ENCODE results near the gene FEV. TPM values are rescaled to one million over a fixed set of nuclear protein-coding genes. Genes with fewer than 3 reads are reported as not detected.

The FEV gene
- polyA plus RNA-seq, 1 donor (not counting 4 experiments of a cell fraction or from before 2014, with no cell fraction given) = not detected

- H3K9ac ChIP-seq (ENCODE audit: control insufficient read depth, extremely low read depth, insufficient read depth, low read length) = no peak overlapping the region
- no peak overlapping the region for H3K4me2 ChIP-seq (ENCODE audit: control insufficient read depth, extremely low read depth, insufficient read depth, low read depth, low read length)
- no peaks in the 10 kb centered on the region for H3K36me3 ChIP-seq (ENCODE audit: control insufficient read depth in 2 of 2, extremely low read depth in 1 of 2, insufficient read depth in 2 of 2, low read length in 2 of 2)
- TF ChIP-seq EZH2 (IDR thresholded peaks at IDR 0.05; ENCODE audit: low read length) = no peak
- TF ChIP-seq, protein P1, sequence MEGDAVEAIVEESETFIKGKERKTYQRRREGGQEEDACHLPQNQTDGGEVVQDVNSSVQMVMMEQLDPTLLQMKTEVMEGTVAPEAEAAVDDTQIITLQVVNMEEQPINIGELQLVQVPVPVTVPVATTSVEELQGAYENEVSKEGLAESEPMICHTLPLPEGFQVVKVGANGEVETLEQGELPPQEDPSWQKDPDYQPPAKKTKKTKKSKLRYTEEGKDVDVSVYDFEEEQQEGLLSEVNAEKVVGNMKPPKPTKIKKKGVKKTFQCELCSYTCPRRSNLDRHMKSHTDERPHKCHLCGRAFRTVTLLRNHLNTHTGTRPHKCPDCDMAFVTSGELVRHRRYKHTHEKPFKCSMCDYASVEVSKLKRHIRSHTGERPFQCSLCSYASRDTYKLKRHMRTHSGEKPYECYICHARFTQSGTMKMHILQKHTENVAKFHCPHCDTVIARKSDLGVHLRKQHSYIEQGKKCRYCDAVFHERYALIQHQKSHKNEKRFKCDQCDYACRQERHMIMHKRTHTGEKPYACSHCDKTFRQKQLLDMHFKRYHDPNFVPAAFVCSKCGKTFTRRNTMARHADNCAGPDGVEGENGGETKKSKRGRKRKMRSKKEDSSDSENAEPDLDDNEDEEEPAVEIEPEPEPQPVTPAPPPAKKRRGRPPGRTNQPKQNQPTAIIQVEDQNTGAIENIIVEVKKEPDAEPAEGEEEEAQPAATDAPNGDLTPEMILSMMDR (optimal IDR thresholded peaks at IDR 0.05 in 1 of 3, IDR thresholded peaks at IDR 0.05 in 1 of 3, conservative IDR thresholded peaks at IDR 0.05 in 1 of 3; ENCODE audit: extremely low read depth in 1 of 3, insufficient read depth in 2 of 3, low read length in 3 of 3) = no peak
- peaks cover 10% of the 10 kb centered on the region for H3K4me1 ChIP-seq (ENCODE audit: control insufficient read depth, extremely low read depth, insufficient read depth, low read length)
- no peak for FAIRE-seq
- no peaks in the 10 kb centered on the region for H3K9me1 ChIP-seq (ENCODE audit: control insufficient read depth, extremely low read depth, insufficient read depth, low read length)
- H2AFZ ChIP-seq (ENCODE audit: control insufficient read depth, low read length) = no peak overlapping the region
- H3K27ac ChIP-seq (ENCODE audit: control insufficient read depth, insufficient read depth, low read length) = no peak overlapping the region
- H3K79me2 ChIP-seq (ENCODE audit: control insufficient read depth, insufficient read depth, low read length) = no peaks in the 10 kb centered on the region
- no peak for DNase-seq (ENCODE audit: low read depth, low spot score)
- H4K20me1 ChIP-seq (ENCODE audit: control insufficient read depth, extremely low read depth, insufficient read depth, low read length) = peaks cover 8% of the 10 kb centered on the region
- no peak overlapping the region for H3K4me3 ChIP-seq (ENCODE audit: control insufficient read depth in 2 of 3, extremely low read depth in 1 of 3, insufficient read depth in 2 of 3, low read depth in 1 of 3, low read length in 3 of 3)
- no peaks in the 10 kb centered on the region for H3K9me3 ChIP-seq (ENCODE audit: control insufficient read depth, low read depth, low read length)
- dilution Hi-C loops (cut with MboI; ENCODE audit: extremely low pct_ligation_motif_present, low sequenced_read_pairs) = no loop called here
- peaks cover 56% of the 10 kb centered on the region for H3K27me3 ChIP-seq (ENCODE audit: control insufficient read depth, extremely low read depth, insufficient read depth, low read length)
These were observed 23.1 kb downstream of the FEV start for GRCh38 chr2:218961651-218962570.

DNA sequence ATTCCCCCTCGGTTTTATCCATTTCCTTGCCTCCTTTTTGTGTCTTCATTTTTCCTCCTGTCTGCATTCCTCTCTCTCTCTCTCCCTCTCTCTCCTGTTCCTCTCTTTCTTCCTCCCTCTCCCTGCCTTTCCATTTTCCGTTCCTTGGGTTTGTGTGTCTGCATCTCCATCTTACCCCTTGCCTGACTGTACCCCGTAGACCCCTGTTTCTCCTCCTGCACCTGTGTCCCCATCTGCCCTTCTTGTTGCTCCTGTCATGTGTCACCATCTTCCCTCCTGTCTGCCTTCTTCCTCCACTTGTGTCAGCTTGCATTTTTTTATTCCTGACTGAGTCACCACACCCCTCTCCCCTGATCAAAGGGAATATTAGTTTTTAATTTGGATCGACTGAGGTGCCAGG lies 23.8 kb downstream of the FEV start:
- H3K9me1 ChIP-seq (ENCODE audit: control insufficient read depth, extremely low read depth, insufficient read depth, low read length) = no peaks in the 10 kb centered on the region
- H3K27ac ChIP-seq (ENCODE audit: control insufficient read depth, insufficient read depth, low read length) = no peak overlapping the region
- peaks cover 10% of the 10 kb centered on the region for H3K4me1 ChIP-seq (ENCODE audit: control insufficient read depth, extremely low read depth, insufficient read depth, low read length)
- H3K9me3 ChIP-seq (ENCODE audit: control insufficient read depth, low read depth, low read length) = no peaks in the 10 kb centered on the region
- no peak overlapping the region for H3K4me2 ChIP-seq (ENCODE audit: control insufficient read depth, extremely low read depth, insufficient read depth, low read depth, low read length)
- dilution Hi-C loops (cut with MboI; ENCODE audit: extremely low pct_ligation_motif_present, low sequenced_read_pairs) = no loop called here
- H3K27me3 ChIP-seq (ENCODE audit: control insufficient read depth, extremely low read depth, insufficient read depth, low read length) = peaks cover 59% of the 10 kb centered on the region
- no peaks in the 10 kb centered on the region for H3K79me2 ChIP-seq (ENCODE audit: control insufficient read depth, insufficient read depth, low read length)
- FAIRE-seq = no peak
- peaks cover 8% of the 10 kb centered on the region for H4K20me1 ChIP-seq (ENCODE audit: control insufficient read depth, extremely low read depth, insufficient read depth, low read length)
- H3K36me3 ChIP-seq (ENCODE audit: control insufficient read depth in 2 of 2, extremely low read depth in 1 of 2, insufficient read depth in 2 of 2, low read length in 2 of 2) = no peaks in the 10 kb centered on the region
- no peak overlapping the region for H2AFZ ChIP-seq (ENCODE audit: control insufficient read depth, low read length)
- H3K4me3 ChIP-seq (ENCODE audit: control insufficient read depth in 2 of 3, extremely low read depth in 1 of 3, insufficient read depth in 2 of 3, low read depth in 1 of 3, low read length in 3 of 3) = no peak overlapping the region
- TF ChIP-seq EZH2 (IDR thresholded peaks at IDR 0.05; ENCODE audit: low read length) = no peak
- TF ChIP-seq, protein P1 (optimal IDR thresholded peaks at IDR 0.05 in 1 of 3, IDR thresholded peaks at IDR 0.05 in 1 of 3, conservative IDR thresholded peaks at IDR 0.05 in 1 of 3; ENCODE audit: extremely low read depth in 1 of 3, insufficient read depth in 2 of 3, low read length in 3 of 3) = no peak
- H3K9ac ChIP-seq (ENCODE audit: control insufficient read depth, extremely low read depth, insufficient read depth, low read length) = no peak overlapping the region
- no peak for DNase-seq (ENCODE audit: low read depth, low spot score)

All from keratinocyte (primary cell).